GM10266 (cell line): ENCODE results near the gene FBLN1.

Experiments used
- DNase-seq: peaks from one replicate; pipeline ENCODE4 v3.0.0; 2012; ENCODE audit errors: extremely low spot score
- TF ChIP-seq, protein P1 (sequence below): IDR thresholded peaks from 2 replicates; pipeline ENCODE4 v1.5.1; 2012; ENCODE audit warnings: mild to moderate bottlenecking, low read depth; ENCODE audit not compliant: control insufficient read depth, insufficient read depth; ENCODE audit errors: missing control alignments

Gene FBLN1

DNA sequence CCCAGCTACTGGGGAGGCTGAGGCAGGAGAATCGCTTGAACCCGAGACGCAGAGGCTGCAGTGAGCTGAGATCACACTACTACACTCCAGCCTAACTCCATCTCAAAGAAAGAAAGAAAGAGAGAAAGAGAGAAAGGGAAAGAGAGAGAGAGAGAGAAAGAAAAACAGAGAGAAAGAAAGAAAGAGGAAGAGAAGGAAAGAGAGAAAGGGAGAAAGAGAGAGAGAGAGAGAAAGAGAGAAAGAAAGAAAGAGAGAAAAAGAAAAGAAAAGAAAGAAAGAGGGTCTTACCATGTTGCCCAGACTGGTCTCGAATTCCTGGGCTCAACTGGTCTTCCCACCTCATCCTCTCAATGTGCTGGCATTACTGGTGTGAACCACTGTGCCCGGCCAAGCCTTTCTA is 22.3 kb downstream of the FBLN1 start:
- no peak for DNase-seq
- TF ChIP-seq, protein P1, sequence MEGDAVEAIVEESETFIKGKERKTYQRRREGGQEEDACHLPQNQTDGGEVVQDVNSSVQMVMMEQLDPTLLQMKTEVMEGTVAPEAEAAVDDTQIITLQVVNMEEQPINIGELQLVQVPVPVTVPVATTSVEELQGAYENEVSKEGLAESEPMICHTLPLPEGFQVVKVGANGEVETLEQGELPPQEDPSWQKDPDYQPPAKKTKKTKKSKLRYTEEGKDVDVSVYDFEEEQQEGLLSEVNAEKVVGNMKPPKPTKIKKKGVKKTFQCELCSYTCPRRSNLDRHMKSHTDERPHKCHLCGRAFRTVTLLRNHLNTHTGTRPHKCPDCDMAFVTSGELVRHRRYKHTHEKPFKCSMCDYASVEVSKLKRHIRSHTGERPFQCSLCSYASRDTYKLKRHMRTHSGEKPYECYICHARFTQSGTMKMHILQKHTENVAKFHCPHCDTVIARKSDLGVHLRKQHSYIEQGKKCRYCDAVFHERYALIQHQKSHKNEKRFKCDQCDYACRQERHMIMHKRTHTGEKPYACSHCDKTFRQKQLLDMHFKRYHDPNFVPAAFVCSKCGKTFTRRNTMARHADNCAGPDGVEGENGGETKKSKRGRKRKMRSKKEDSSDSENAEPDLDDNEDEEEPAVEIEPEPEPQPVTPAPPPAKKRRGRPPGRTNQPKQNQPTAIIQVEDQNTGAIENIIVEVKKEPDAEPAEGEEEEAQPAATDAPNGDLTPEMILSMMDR: no peak

DNA sequence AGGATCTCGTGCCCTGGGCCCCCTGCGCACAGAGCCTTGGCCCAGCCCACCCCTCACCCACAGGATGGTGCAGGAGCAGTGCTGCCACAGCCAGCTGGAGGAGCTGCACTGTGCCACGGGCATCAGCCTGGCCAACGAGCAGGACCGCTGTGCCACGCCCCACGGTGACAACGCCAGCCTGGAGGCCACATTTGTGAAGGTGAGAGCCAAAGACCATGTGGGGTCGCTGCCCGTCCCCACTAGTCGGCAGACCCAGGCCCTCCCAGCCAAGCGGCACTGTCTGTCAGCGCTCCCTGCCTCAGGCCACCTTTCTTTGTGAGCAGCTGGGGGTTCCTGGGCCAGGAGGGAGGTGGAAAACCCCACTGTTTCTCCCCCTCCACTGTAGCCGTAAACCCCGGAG is 22.8 kb downstream of the FBLN1 start:
- TF ChIP-seq, protein P1: no peak
- DNase-seq: no peak

DNA sequence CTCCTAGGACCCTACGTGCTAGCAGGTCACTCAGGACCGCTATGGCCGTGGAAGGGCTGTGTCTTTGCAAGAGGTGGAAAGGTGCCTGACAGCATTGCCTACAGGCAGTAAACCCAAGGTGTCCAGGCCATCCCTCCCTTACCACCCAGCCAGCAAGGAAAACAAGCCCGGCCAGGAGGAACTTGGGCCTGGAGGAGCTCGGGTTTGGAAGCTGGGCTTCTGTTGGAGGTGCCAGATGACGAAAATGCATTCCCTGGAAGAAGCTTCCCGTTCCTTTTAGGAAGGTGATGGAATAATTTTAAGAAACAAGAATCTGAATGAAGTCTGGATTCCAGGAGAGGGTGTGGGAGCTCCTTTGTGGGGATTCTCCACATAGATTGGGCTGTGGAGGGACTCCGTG is 23.6 kb downstream of the FBLN1 start:
- TF ChIP-seq, protein P1: no peak
- DNase-seq: no peak

DNA sequence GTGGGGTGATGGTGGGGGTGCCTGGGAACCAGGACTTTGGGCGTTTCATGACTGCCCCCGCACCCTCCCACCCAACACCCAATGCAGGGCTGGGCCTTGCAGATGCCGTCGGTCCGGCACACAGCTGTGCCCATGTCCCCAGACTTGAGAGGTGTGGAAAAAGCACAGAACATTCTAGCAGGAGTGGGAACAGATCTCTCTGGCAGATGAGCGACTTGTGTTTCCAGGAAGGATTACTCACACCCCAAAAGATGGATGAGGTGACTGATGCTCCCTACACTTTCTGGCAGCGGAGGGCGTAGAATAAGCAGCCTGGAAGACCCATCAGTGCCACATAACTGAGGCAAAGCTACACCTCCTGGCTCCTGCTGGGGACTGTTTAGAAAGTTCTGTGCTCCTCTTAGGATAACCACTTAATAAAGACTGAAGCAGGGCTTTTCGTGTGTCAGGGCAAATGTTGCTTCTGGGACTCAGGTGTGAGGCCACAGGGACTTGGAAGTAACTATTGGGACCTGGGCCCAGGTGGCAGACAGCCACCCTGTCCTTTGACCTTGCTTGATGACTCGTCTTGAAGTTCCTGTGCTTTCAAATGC is 24.2 kb downstream of the FBLN1 start:
- TF ChIP-seq, protein P1: no peak
- no peak for DNase-seq

DNA sequence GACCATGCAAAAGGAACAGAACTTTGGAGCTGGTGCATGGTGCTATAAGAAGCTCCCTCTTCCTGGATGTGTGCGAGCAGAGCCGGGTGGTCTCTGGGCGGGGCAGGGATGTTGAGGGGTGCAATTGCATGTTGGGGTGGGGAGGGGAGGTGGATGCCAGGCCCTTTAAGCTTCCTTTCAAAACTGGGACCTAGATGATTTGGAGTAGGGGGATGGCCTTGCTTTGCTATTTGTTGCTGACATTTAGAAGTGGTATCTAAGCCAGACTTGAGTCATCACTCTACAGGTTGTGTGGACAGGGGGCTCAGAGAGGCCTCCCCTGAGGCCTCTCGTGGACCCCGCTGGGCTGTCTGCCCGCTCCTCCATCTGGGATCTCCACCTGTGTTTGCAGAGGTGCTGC is 24.8 kb downstream of the FBLN1 start:
- no peak for DNase-seq
- TF ChIP-seq, protein P1: no peak

DNA sequence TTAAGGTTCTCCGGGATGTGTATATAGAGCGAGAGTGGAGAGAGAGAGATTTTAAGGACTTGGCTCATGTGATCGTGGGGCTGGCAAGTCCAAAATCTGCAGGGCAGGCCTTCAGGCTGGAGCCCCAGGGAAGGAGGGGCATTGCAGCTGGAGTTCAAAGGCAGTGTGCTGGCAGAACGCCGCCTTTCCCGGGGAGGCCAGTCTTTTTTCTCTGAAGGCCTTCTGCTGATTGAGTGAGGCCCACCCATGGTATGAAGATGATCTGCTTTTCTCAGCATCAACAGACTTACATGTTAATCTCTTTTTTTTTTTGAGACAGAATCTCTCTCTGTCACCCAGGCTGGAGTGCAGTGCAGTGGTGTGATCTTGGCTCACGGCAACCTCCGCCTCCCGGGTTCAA is 25.4 kb downstream of the FBLN1 start:
- no peak for DNase-seq
- TF ChIP-seq, protein P1: no peak

DNA sequence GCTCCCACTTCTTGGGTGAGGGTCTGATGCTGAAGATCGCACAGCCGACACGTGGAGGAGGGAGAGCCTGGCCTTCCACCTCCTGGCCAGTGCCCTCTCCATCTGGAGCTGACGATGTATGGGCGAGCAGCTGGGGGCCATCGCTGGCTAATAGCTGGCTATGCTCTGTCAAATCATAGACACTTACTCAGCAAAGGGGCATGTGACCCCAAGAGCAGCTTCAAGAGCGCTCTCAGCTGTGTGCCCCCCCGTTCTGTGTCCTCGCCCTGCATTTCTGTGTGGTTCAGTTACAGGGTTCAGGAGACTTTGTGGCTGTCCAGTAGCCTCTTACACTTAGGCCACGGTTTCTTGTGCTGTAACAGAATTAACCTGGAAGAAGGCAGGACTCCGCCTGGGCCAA is 26.4 kb downstream of the FBLN1 start:
- no peak for DNase-seq
- TF ChIP-seq, protein P1: no peak
